Ishikawa (cell line): ENCODE data around the gene CDC25C.

Experiments
- CEBPB ChIP-seq: IDR thresholded peaks from 2 replicates; pipeline ENCODE4 v1.6.1; 2012
- CREB1 ChIP-seq: IDR thresholded peaks from 2 replicates; pipeline ENCODE4 v1.6.1; 2012; ENCODE audit warnings: low read depth
- EGR1 ChIP-seq: IDR thresholded peaks from 2 replicates; pipeline ENCODE4 v1.6.1; 2012
- EP300 ChIP-seq: IDR thresholded peaks from 2 replicates; pipeline ENCODE4 v1.6.1; 2012; ENCODE audit warnings: borderline replicate concordance
- FOXM1 ChIP-seq: IDR thresholded peaks from 2 replicates; pipeline ENCODE4 v1.6.1; 2012; ENCODE audit warnings: low read depth, borderline replicate concordance
- NFIC ChIP-seq: IDR thresholded peaks from 2 replicates; pipeline ENCODE4 v1.6.1; 2012
- RAD21 ChIP-seq: IDR thresholded peaks from 2 replicates; pipeline ENCODE4 v1.6.1; 2012; ENCODE audit warnings: low read depth
- REST ChIP-seq: IDR thresholded peaks from 2 replicates; pipeline ENCODE4 v1.6.1; 2012; ENCODE audit warnings: low read depth, mild to moderate bottlenecking
- TAF1 ChIP-seq: IDR thresholded peaks from 2 replicates; pipeline ENCODE4 v1.6.1; 2012; ENCODE audit warnings: low read depth, mild to moderate bottlenecking
- TCF12 ChIP-seq: IDR thresholded peaks from 2 replicates; pipeline ENCODE4 v1.6.1; 2012; ENCODE audit warnings: low read depth
- TEAD4 ChIP-seq: IDR thresholded peaks from 2 replicates; pipeline ENCODE4 v1.6.1; 2012
- YY1 ChIP-seq: IDR thresholded peaks from 2 replicates; pipeline ENCODE4 v1.6.1; 2012; ENCODE audit warnings: low read depth
- ZBTB7A ChIP-seq: IDR thresholded peaks from 2 replicates; pipeline ENCODE4 v1.6.1; 2012; ENCODE audit warnings: low read depth
- TF ChIP-seq, protein P1 (sequence below): IDR thresholded peaks from 2 replicates; pipeline ENCODE4 v1.6.1; 2012
- TF ChIP-seq, protein P2 (sequence below): IDR thresholded peaks from 2 replicates; pipeline ENCODE4 v1.6.1; 2012

CDC25C gene

DNA sequence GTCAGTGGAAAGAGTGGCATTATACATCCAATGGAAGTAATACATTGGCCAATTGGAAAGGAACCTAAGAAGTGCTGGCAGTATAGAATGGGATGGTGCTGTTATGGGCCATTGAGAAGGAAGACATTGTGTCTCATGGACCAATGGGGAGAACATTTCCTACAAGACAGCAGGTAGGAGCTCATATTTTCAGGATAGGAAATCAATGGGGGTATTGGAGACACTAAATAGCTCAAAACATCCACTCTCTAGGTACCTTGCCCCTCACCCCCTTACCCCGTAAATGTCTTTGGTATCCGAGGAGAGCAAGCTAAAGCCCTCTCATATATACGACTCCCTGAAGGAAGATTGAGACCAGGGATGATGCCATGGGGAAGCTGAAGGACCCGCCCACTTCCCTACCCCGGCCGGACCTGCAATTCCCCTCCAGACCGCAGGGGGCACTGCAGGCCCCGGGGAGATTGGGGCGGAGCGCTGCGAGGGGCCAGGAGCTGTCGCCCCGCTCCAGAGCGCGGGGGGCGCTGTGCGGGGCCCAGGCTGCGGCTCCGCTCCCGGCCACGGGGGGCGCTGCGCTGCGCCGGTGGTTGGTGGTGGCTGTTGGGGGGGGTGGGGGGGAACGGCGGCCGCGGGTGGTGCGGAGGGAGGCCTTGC, 20.6 kb upstream of the CDC25C start, which contains the start of gene KDM3B:
KDM3B (plus strand) TSS at position 615 of the 651 bp plus-strand sequence. CDS start 111 bp downstream, outside the sequence.
- peak; percentile 60; the same call in 1 of the 2 replicates for TF ChIP-seq YY1
- TF ChIP-seq TCF12 = peak; percentile 44
- TF ChIP-seq EGR1 = no peak
- TF ChIP-seq FOXM1 = no peak
- TF ChIP-seq, protein P1, sequence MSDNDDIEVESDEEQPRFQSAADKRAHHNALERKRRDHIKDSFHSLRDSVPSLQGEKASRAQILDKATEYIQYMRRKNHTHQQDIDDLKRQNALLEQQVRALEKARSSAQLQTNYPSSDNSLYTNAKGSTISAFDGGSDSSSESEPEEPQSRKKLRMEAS = peak; percentile 57; the same call in 1 of the 2 replicates
- no peak for TF ChIP-seq TAF1
- TF ChIP-seq, protein P2, sequence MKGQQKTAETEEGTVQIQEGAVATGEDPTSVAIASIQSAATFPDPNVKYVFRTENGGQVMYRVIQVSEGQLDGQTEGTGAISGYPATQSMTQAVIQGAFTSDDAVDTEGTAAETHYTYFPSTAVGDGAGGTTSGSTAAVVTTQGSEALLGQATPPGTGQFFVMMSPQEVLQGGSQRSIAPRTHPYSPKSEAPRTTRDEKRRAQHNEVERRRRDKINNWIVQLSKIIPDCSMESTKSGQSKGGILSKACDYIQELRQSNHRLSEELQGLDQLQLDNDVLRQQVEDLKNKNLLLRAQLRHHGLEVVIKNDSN = no peak; the same call in 1 of the 2 replicates
- peak; percentile 31; the same call in 1 of the 2 replicates for TF ChIP-seq RAD21

- no peak for TF ChIP-seq CEBPB
- TF ChIP-seq ZBTB7A = no peak
- no peak for TF ChIP-seq RAD21
- TF ChIP-seq TCF12 = no peak
Observed at GRCh38 chr5:138351517-138351916, 19.9 kb upstream of the CDC25C start.

DNA sequence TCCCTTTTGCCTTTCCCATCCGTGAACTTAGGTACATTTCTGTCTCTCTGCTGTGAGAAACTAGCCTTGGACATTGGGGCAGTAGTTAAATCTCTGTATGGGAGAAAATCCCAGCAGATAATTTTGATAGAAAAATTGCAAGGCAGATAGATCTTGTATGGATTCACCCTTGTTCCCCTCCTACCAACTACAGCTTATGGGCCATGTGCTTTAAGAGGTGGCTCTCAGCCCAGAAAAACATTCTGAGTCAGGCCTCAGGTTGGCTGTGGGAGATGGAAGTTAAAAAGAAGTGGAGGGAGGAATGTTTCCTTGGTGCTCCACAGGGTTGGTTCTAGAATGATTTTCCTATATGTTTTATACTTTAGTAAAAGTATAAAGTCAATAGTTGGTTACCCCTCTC, 19.5 kb upstream of the CDC25C start:
- no peak for TF ChIP-seq TCF12
- no peak for TF ChIP-seq TEAD4
- TF ChIP-seq EGR1 = no peak
- TF ChIP-seq, protein P2 = no peak
- TF ChIP-seq YY1 = no peak
- no peak for TF ChIP-seq NFIC
- TF ChIP-seq TAF1 = no peak
- TF ChIP-seq FOXM1 = no peak
- TF ChIP-seq REST = no peak
- no peak for TF ChIP-seq EP300
- TF ChIP-seq, protein P1 = no peak
- TF ChIP-seq RAD21 = no peak

- TF ChIP-seq TEAD4 = no peak
Observed at GRCh38 chr5:138350563-138350890, 18.9 kb upstream of the CDC25C start.

GRCh38 chr5:138349852-138350562, 18.4 kb upstream of the CDC25C start:
- TF ChIP-seq, protein P2 = no peak
- TF ChIP-seq TEAD4 = no peak
- no peak for TF ChIP-seq FOXM1
- no peak for TF ChIP-seq ZBTB7A
- no peak for TF ChIP-seq TCF12
- TF ChIP-seq, protein P1 = no peak
- TF ChIP-seq TAF1 = no peak
- no peak for TF ChIP-seq EGR1
- no peak for TF ChIP-seq EP300
- no peak for TF ChIP-seq CREB1
- no peak for TF ChIP-seq NFIC

DNA sequence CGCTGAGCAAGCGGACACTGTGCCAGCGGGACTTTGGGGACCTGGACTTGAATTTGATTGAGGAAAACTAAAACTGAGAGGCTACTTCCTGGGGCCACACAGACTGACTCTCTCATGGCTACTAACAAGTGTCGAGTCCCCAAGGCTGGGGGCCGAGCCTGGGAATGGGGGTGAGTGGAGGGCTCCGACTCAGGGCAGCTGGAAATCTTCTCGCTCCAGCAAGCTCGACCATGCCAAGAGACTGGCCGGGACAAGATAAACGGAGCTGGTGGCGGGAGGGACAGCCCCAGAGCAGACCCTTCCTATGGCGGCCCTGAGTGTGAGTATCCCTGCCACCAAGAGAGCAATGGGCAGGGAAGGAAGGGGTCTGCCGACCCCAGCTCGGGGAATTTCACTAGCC, 15.3 kb upstream of the CDC25C start:
- TF ChIP-seq REST = no peak
- no peak for TF ChIP-seq YY1
- TF ChIP-seq, protein P2 = no peak
- TF ChIP-seq EGR1 = no peak
- no peak for TF ChIP-seq RAD21
- no peak for TF ChIP-seq TEAD4
- TF ChIP-seq, protein P1 = no peak
- TF ChIP-seq FOXM1 = no peak
- no peak for TF ChIP-seq CREB1
- TF ChIP-seq CEBPB = no peak
- no peak for TF ChIP-seq TAF1
